Natural killer cell (primary cell): ENCODE data around the gene SPECC1. TPM values are rescaled to one million over a fixed set of nuclear protein-coding genes. Genes with fewer than 3 reads are reported as not detected.
A peak's percentile ranks its signal among the peaks of the same experiment; 100 is the strongest.

Experiments
- ATAC-seq, 3 donors: fragments of 150-1000 bp in 2 of 3; fragments of 200-7000 bp in 1 of 3; cut with Tn5 transposase; 1 replicate in 1 of 3; 2 replicates in 2 of 3; pipeline ENCODE4 v1.10.0; 2021; ENCODE audit warnings: mild to moderate bottlenecking in 2 of 3, moderate library complexity in 2 of 3
- DNase-seq, 2 donors: peaks; one replicate each; pipeline versions ENCODE4 v3.0.0 to v3.0.0-alpha.2; 2013 to 2021; ENCODE audit warnings: mixed read lengths in 1 of 2
- H3K27ac ChIP-seq: one replicate; pipeline ENCODE4 v1.5.1; 2013; ENCODE audit warnings: mild to moderate bottlenecking, low read length
- H3K27me3 ChIP-seq: one replicate; pipeline ENCODE4 v1.6.1; 2013; ENCODE audit warnings: low read length; ENCODE audit not compliant: control insufficient read depth, insufficient read depth
- H3K36me3 ChIP-seq: one replicate; pipeline ENCODE4 v1.6.1; 2013; ENCODE audit warnings: low read length; ENCODE audit not compliant: control insufficient read depth, insufficient read depth
- H3K4me1 ChIP-seq: one replicate; pipeline ENCODE4 v1.6.1; 2013; ENCODE audit warnings: low read length; ENCODE audit not compliant: control insufficient read depth, insufficient read depth
- H3K4me3 ChIP-seq: one replicate; pipeline ENCODE4 v1.5.1; 2013; ENCODE audit warnings: low read length
- H3K9me3 ChIP-seq: one replicate; pipeline ENCODE4 v1.6.1; 2013; ENCODE audit warnings: low read length; ENCODE audit not compliant: control insufficient read depth, insufficient read depth
- H3K27ac Mint-ChIP-seq, 2 donors: one replicate each; pipeline ENCODE4 v1.8.0; 2022; ENCODE audit warnings: mild to moderate bottlenecking in 2 of 2, mixed read lengths in 2 of 2, moderate library complexity in 1 of 2
- H3K27me3 Mint-ChIP-seq, 2 donors: one replicate each; pipeline ENCODE4 v1.8.0; 2022; ENCODE audit warnings: low read depth in 2 of 2, mixed read lengths in 2 of 2
- H3K36me3 Mint-ChIP-seq: one replicate; pipeline ENCODE4 v1.8.0; 2022; ENCODE audit warnings: mixed read lengths
- H3K4me1 Mint-ChIP-seq, 2 donors: one replicate each; pipeline ENCODE4 v1.8.0; 2022; ENCODE audit warnings: mixed read lengths in 2 of 2
- H3K4me3 Mint-ChIP-seq: one replicate; pipeline ENCODE4 v1.8.0; 2022; ENCODE audit warnings: mild to moderate bottlenecking, moderate library complexity, mixed read lengths
- H3K9me3 Mint-ChIP-seq, 2 donors: one replicate each; pipeline ENCODE4 v1.8.0; 2022; ENCODE audit warnings: mixed read lengths in 2 of 2
- CTCF ChIP-seq: fragments of 200-600 bp; IDR thresholded peaks from one replicate; pipeline ENCODE4 v1.8.0; 2022; ENCODE audit warnings: antibody characterized with exemption
- WGBS: methylation state at CpG from one replicate; pipeline ENCODE4 v1.1.7; 2013; ENCODE audit warnings: missing lambda C conversion rate; ENCODE audit not compliant: insufficient coverage; 5-methylcytosine and 5-hydroxymethylcytosine counted together
- intact Hi-C: fragments of 100-400 bp; cut with micrococcal nuclease; formaldehyde crosslinking; loops from one replicate; pipeline ENCODE4 v1.14.2; 2022
- total RNA-seq, 4 donors: library from RNA; stranded (reverse); fragments of 120-200 nt in 1 of 4; gene quantifications; one replicate each; pipeline versions ENCODE4 v1.2.3 to v1.2.4, GENCODE V29; 2013 to 2022

The SPECC1 gene
- total RNA-seq, 3 donors from 2014 or later (not counting 1 experiment from before 2014, with no cell fraction given): 29.3 to 45.1 (median 37.2) TPM

DNA sequence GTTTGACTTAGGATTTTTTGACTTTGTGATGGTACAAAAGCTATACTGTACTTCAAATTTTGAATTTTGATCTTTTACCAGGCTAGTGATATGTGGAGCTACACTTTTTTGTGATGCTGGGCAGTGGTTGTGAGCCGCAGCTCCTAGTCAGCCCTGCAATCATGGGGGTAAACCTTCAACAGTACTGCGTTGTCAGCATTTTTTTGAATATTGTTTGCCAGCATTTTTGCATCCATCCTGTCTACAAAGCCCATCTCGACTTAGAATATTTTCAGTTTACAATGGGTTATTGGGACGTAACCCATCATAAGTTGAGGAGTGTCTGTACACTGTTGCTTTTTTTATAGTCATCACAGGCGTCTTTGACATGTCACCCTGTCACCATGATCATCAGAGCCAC is 142.0 kb downstream of the SPECC1 start:
- Mint-ChIP-seq H3K9me3 (no peaks in the 10 kb centered on the region), H3K27me3 (no peaks in the 10 kb centered on the region), H3K4me3 (no peak overlapping the region), H3K36me3 (no peaks in the 10 kb centered on the region), H3K4me1 (peaks cover 0 to 5% of the 10 kb centered on the region in 2 donors), H3K27ac (no peak overlapping the region)
- Histone ChIP-seq H3K27me3 (no peaks in the 10 kb centered on the region), H3K4me1 (peaks cover 7% of the 10 kb centered on the region), H3K36me3 (no peaks in the 10 kb centered on the region), H3K9me3 (no peaks in the 10 kb centered on the region), H3K27ac (no peak overlapping the region), H3K4me3 (no peak overlapping the region)
- WGBS: 95% methylated on average over 5 of the region's 5 CpGs
- no peak for TF ChIP-seq CTCF
- intact Hi-C loops: no loop called here
- DNase-seq: no peak
- ATAC-seq: no peak

DNA sequence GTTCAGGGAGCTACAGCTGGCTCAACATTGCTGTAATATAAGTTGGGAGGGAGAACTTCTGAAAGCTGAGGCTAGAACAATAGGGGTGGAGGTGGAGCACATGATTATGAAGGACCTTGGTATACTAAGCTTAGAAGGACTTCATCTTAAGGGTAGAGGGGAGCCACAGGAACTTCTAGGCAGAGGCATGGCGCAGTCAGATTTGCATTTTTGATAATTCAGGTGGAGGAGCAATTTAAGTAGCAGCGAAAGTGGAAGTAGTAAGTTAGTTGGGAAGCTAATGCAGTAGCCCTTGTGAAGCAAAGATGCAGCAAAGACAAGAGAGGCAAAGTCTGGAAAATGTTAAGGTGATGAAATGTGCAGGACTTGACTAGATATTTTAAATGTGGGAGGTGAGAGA is 144.1 kb downstream of the SPECC1 start:
- 88% methylated on average over 2 of the region's 2 CpGs for WGBS
- no peaks in the 10 kb centered on the region for H3K36me3 Mint-ChIP-seq
- no peak for TF ChIP-seq CTCF

GRCh38 chr17:20154286-20155000 is 145.3 kb downstream of the SPECC1 start:
- WGBS: 94% methylated on average over 11 of the region's 11 CpGs
- H3K36me3 Mint-ChIP-seq: no peaks in the 10 kb centered on the region
- intact Hi-C loops: no loop called here
- H3K4me3 ChIP-seq: no peak overlapping the region
- H3K4me1 ChIP-seq: peaks cover 15% of the 10 kb centered on the region
- no peaks in the 10 kb centered on the region for H3K36me3 ChIP-seq
- H3K27me3 ChIP-seq: no peaks in the 10 kb centered on the region
- DNase-seq (no peak), ATAC-seq (no peak)
- H3K9me3 Mint-ChIP-seq: no peaks in the 10 kb centered on the region
- H3K4me3 Mint-ChIP-seq: no peak overlapping the region
- H3K4me1 Mint-ChIP-seq: peaks cover 7 to 12% of the 10 kb centered on the region in 2 donors
- H3K9me3 ChIP-seq: no peaks in the 10 kb centered on the region
- H3K27ac Mint-ChIP-seq: no peak overlapping the region
- TF ChIP-seq CTCF: no peak
- no peaks in the 10 kb centered on the region for H3K27me3 Mint-ChIP-seq
- peak overlapping the region; percentile 75 for H3K27ac ChIP-seq

More for the DNA sequence above, 144.1 kb downstream of the SPECC1 start:
- no peak overlapping the region for H3K4me3 ChIP-seq
- H3K9me3 Mint-ChIP-seq: no peaks in the 10 kb centered on the region
- no peaks in the 10 kb centered on the region for H3K27me3 ChIP-seq
- intact Hi-C loops: no loop called here
- ATAC-seq (no peak), DNase-seq (no peak)
- H3K36me3 ChIP-seq: no peaks in the 10 kb centered on the region
- peaks cover 15% of the 10 kb centered on the region for H3K4me1 ChIP-seq
- H3K27ac ChIP-seq: no peak overlapping the region
- H3K4me3 Mint-ChIP-seq: no peak overlapping the region
- no peaks in the 10 kb centered on the region for H3K27me3 Mint-ChIP-seq
- H3K4me1 Mint-ChIP-seq: peaks cover 7 to 12% of the 10 kb centered on the region in 2 donors
- no peak overlapping the region for H3K27ac Mint-ChIP-seq
- no peaks in the 10 kb centered on the region for H3K9me3 ChIP-seq
